Caco-2 (cell line): ENCODE results near the gene SEMA6B. TPM values are rescaled to one million over a fixed set of nuclear protein-coding genes. Genes with fewer than 3 reads are reported as not detected.
A peak's percentile ranks its signal among the peaks of the same experiment; 100 is the strongest.

Experiments used
- BruUV-seq: library from RNA; stranded (reverse); fragments of 400-500 nt; replicated peaks from 2 replicates; lab custom pipeline; 2021; lab: Mats Ljungman, UMichigan
- CTCF ChIA-PET: fragments of 300-600 bp; sonication (Branson Sonifier 250); formaldehyde crosslinking; loops from one replicate; lab custom pipeline; 2022; ENCODE audit warnings: antibody characterized with exemption; lab: Charles Lee
- POLR2A ChIA-PET: fragments of 300-600 bp; sonication (Branson Sonifier 250); formaldehyde crosslinking; loops from one replicate; lab custom pipeline; 2022; ENCODE audit warnings: antibody characterized with exemption; lab: Charles Lee
- DNase-seq, 2 experiments: peaks; one replicate each; pipeline versions ENCODE4 v3.0.0 to v3.0.0-alpha.2; 2020 to 2022
- H3K27me3 ChIP-seq: replicated peaks from 2 replicates; pipeline ENCODE4 v1.6.0; 2011; ENCODE audit warnings: low read length; ENCODE audit not compliant: control insufficient read depth, insufficient read depth
- H3K36me3 ChIP-seq: 2 replicates; pipeline ENCODE4 v1.5.1; 2011; ENCODE audit warnings: low read length; ENCODE audit not compliant: control insufficient read depth, insufficient read depth
- H3K4me1 ChIP-seq: fragments of 250-450 bp; sonication (Bioruptor Pico); 2 replicates; pipeline ENCODE4 v1.5.1; 2020; ENCODE audit warnings: mild to moderate bottlenecking
- H3K4me3 ChIP-seq: 2 replicates; pipeline ENCODE4 v1.5.1; 2011; ENCODE audit warnings: low read depth, mild to moderate bottlenecking, control low read depth, low read length
- H3K9me3 ChIP-seq: fragments of 250-450 bp; sonication (Bioruptor Pico); 2 replicates; pipeline ENCODE4 v1.5.1; 2020; ENCODE audit warnings: mild to moderate bottlenecking, moderate library complexity
- H3K27ac Mint-ChIP-seq: one replicate; pipeline ENCODE4 v1.8.0; 2022; ENCODE audit warnings: mixed read lengths; ENCODE audit not compliant: unreplicated experiment
- H3K27me3 Mint-ChIP-seq: one replicate; pipeline ENCODE4 v1.8.0; 2022; ENCODE audit warnings: mixed read lengths; ENCODE audit not compliant: insufficient read depth, unreplicated experiment
- H3K36me3 Mint-ChIP-seq: one replicate; pipeline ENCODE4 v1.8.0; 2022; ENCODE audit warnings: mild to moderate bottlenecking, mixed read lengths; ENCODE audit not compliant: insufficient read depth, unreplicated experiment
- H3K4me1 Mint-ChIP-seq: one replicate; pipeline ENCODE4 v1.8.0; 2022; ENCODE audit warnings: low read depth, mixed read lengths; ENCODE audit not compliant: unreplicated experiment
- H3K4me3 Mint-ChIP-seq: one replicate; pipeline ENCODE4 v1.8.0; 2022; ENCODE audit warnings: mild to moderate bottlenecking, moderate library complexity, mixed read lengths; ENCODE audit not compliant: unreplicated experiment
- H3K9me3 Mint-ChIP-seq: one replicate; pipeline ENCODE4 v1.8.0; 2022; ENCODE audit warnings: mixed read lengths; ENCODE audit not compliant: unreplicated experiment
- intact Hi-C: fragments of 100-400 bp; cut with micrococcal nuclease; formaldehyde crosslinking; loops from one replicate; pipeline ENCODE4 v1.10.0; 2022; ENCODE audit not compliant: unreplicated experiment
- total RNA-seq: library from RNA; stranded (reverse); gene quantifications from 2 replicates; pipeline ENCODE4 v1.2.3, GENCODE V29; 2022
- TF ChIP-seq, protein P1 (sequence below), 2 experiments: fragments of 200-600 bp in 1 of 2; IDR thresholded peaks; 1 replicate in 1 of 2; 2 replicates in 1 of 2; pipeline versions ENCODE4 v1.5.1 to v1.8.0; 2011 to 2022; ENCODE audit warnings: antibody characterized with exemption in 1 of 2, control low read depth in 1 of 2, inconsistent platforms in 1 of 2, low read depth in 1 of 2, low read length in 1 of 2, mild to moderate bottlenecking in 1 of 2, moderate library complexity in 1 of 2; ENCODE audit not compliant: insufficient read depth in 1 of 2, severe bottlenecking in 1 of 2, unreplicated experiment in 1 of 2

SEMA6B gene
- total RNA-seq, 1 experiment from 2014 or later: 0.39 TPM

GRCh38 chr19:4533334-4533733, 26.1 kb downstream of the SEMA6B start:
- Histone ChIP-seq H3K36me3 (no peaks in the 10 kb centered on the region), H3K4me1 (peaks cover 4% of the 10 kb centered on the region; the same call in 1 of the 2 replicates), H3K4me3 (no peak overlapping the region), H3K27me3 (no peaks in the 10 kb centered on the region), H3K9me3 (no peaks in the 10 kb centered on the region)
- H3K4me1 Mint-ChIP-seq: no peaks in the 10 kb centered on the region
- intact Hi-C loops: no loop called here
- no peaks in the 10 kb centered on the region for H3K9me3 Mint-ChIP-seq
- no peaks in the 10 kb centered on the region for H3K36me3 Mint-ChIP-seq
- no peak overlapping the region for H3K27ac Mint-ChIP-seq
- peak overlapping the region; percentile 17 for H3K4me3 Mint-ChIP-seq
- POLR2A ChIA-PET: no interaction called here
- no TSS peak for BruUV-seq
- CTCF ChIA-PET: no interaction called here
- no peak for DNase-seq
- H3K27me3 Mint-ChIP-seq: no peaks in the 10 kb centered on the region
- TF ChIP-seq, protein P1, sequence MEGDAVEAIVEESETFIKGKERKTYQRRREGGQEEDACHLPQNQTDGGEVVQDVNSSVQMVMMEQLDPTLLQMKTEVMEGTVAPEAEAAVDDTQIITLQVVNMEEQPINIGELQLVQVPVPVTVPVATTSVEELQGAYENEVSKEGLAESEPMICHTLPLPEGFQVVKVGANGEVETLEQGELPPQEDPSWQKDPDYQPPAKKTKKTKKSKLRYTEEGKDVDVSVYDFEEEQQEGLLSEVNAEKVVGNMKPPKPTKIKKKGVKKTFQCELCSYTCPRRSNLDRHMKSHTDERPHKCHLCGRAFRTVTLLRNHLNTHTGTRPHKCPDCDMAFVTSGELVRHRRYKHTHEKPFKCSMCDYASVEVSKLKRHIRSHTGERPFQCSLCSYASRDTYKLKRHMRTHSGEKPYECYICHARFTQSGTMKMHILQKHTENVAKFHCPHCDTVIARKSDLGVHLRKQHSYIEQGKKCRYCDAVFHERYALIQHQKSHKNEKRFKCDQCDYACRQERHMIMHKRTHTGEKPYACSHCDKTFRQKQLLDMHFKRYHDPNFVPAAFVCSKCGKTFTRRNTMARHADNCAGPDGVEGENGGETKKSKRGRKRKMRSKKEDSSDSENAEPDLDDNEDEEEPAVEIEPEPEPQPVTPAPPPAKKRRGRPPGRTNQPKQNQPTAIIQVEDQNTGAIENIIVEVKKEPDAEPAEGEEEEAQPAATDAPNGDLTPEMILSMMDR (IDR thresholded peaks at IDR 0.05; ENCODE audit: insufficient read depth in 1 of 2, low read depth in 1 of 2, low read length in 1 of 2, severe bottlenecking in 1 of 2, unreplicated experiment in 1 of 2): no peak

- H3K4me1 Mint-ChIP-seq: no peaks in the 10 kb centered on the region
- POLR2A ChIA-PET: no interaction called here
These were observed 27.8 kb downstream of the SEMA6B start for GRCh38 chr19:4531562-4532165.

GRCh38 chr19:4529924-4530522, 29.5 kb downstream of the SEMA6B start:
- Mint-ChIP-seq H3K9me3 (no peaks in the 10 kb centered on the region), H3K36me3 (no peaks in the 10 kb centered on the region), H3K4me3 (no peak overlapping the region), H3K4me1 (no peaks in the 10 kb centered on the region), H3K27me3 (no peaks in the 10 kb centered on the region), H3K27ac (no peak overlapping the region)
- H3K4me3 ChIP-seq: no peak overlapping the region
- intact Hi-C loops: no loop called here
- no TSS peak for BruUV-seq
- H3K4me1 ChIP-seq: no peaks in the 10 kb centered on the region
- no peak for DNase-seq
- H3K27me3 ChIP-seq: no peaks in the 10 kb centered on the region
- H3K36me3 ChIP-seq: no peaks in the 10 kb centered on the region
- TF ChIP-seq, protein P1 (IDR thresholded peaks at IDR 0.05; ENCODE audit: insufficient read depth in 1 of 2, low read depth in 1 of 2, low read length in 1 of 2, severe bottlenecking in 1 of 2, unreplicated experiment in 1 of 2): no peak
- H3K9me3 ChIP-seq: no peaks in the 10 kb centered on the region
- ChIA-PET CTCF (no interaction called here), POLR2A (no interaction called here)

More at GRCh38 chr19:4531562-4532165, 27.8 kb downstream of the SEMA6B start:
- no peak overlapping the region for H3K4me3 ChIP-seq
- BruUV-seq: no TSS peak
- CTCF ChIA-PET: no interaction called here
- DNase-seq: no peak
- H3K9me3 ChIP-seq: no peaks in the 10 kb centered on the region
- no peaks in the 10 kb centered on the region for H3K36me3 Mint-ChIP-seq
- H3K9me3 Mint-ChIP-seq: no peaks in the 10 kb centered on the region
- intact Hi-C loops: no loop called here
- H3K36me3 ChIP-seq: no peaks in the 10 kb centered on the region
- no peaks in the 10 kb centered on the region for H3K27me3 Mint-ChIP-seq
- H3K27ac Mint-ChIP-seq: no peak overlapping the region
- H3K4me1 ChIP-seq: peaks cover 4% of the 10 kb centered on the region; the same call in 1 of the 2 replicates
- H3K27me3 ChIP-seq: no peaks in the 10 kb centered on the region
- H3K4me3 Mint-ChIP-seq: no peak overlapping the region
- TF ChIP-seq, protein P1 (IDR thresholded peaks at IDR 0.05; ENCODE audit: insufficient read depth in 1 of 2, low read depth in 1 of 2, low read length in 1 of 2, severe bottlenecking in 1 of 2, unreplicated experiment in 1 of 2): no peak
